Kidney (tissue), 14 donors: ENCODE measurements around the gene DAB1. TPM values are rescaled to one million over a fixed set of nuclear protein-coding genes. Genes with fewer than 3 reads are reported as not detected.

Experiments
- DNase-seq, 5 donors: peaks; one replicate each; pipeline ENCODE4 v3.0.0-alpha.2; 2013 to 2020
- FAIRE-seq: peaks from 2 replicates; lab custom pipeline; 2012; peaks lifted over from hg19 to GRCh38; lab: Jason Lieb, UNC
- H3K27ac ChIP-seq, 2 donors: one replicate each; pipeline ENCODE4 v1.7.0; 2013; ENCODE audit warnings: low read depth in 2 of 2, low read length in 2 of 2, inconsistent platforms in 1 of 2
- H3K27me3 ChIP-seq: one replicate; pipeline ENCODE4 v1.7.1; 2013; ENCODE audit warnings: low read length, inconsistent platforms; ENCODE audit not compliant: control insufficient read depth, insufficient read depth
- H3K36me3 ChIP-seq, 3 donors: one replicate each; pipeline versions ENCODE4 v1.7.0 to v1.7.1; 2013; ENCODE audit warnings: low read length in 3 of 3, control low read depth in 1 of 3, inconsistent platforms in 1 of 3; ENCODE audit not compliant: insufficient read depth in 3 of 3, control insufficient read depth in 2 of 3
- H3K4me1 ChIP-seq, 3 donors: one replicate each; pipeline versions ENCODE4 v1.7.0 to v1.7.1; 2013; ENCODE audit warnings: low read length in 3 of 3, inconsistent platforms in 1 of 3, low read depth in 1 of 3; ENCODE audit not compliant: control insufficient read depth in 2 of 3, insufficient read depth in 2 of 3
- H3K4me3 ChIP-seq, 3 donors: one replicate each; pipeline versions ENCODE4 v1.7.0 to v1.8.1; 2013; ENCODE audit warnings: low read length in 3 of 3, control low read depth in 1 of 3, inconsistent platforms in 1 of 3
- H3K9ac ChIP-seq, 3 donors: one replicate each; pipeline versions ENCODE4 v1.7.0 to v1.7.1; 2013; ENCODE audit warnings: low read length in 3 of 3, control low read depth in 1 of 3, inconsistent platforms in 1 of 3
- H3K9me3 ChIP-seq, 3 donors: one replicate each; pipeline versions ENCODE4 v1.7.0 to v1.7.1; 2013; ENCODE audit warnings: low read length in 3 of 3, control low read depth in 1 of 3, inconsistent platforms in 1 of 3; ENCODE audit not compliant: control insufficient read depth in 2 of 3, insufficient read depth in 1 of 3
- CTCF ChIP-seq: IDR thresholded peaks from 3 replicates; pipeline ENCODE4 v1.5.1; 2012; ENCODE audit warnings: mild to moderate bottlenecking, moderate library complexity, borderline replicate concordance; ENCODE audit not compliant: insufficient read depth; ENCODE audit errors: extremely low read depth
- intact Hi-C: fragments of 100-400 bp; cut with DNase I; formaldehyde crosslinking; loops from one replicate; pipeline ENCODE4 v1.11.1; 2022
- polyA plus RNA-seq: library from polyadenylated mRNA; stranded (reverse); fragments of 350-450 nt; fragmentation: Illumina TruSeq; extraction: RNeasy Lipid Tissue Mini Kit (QIAGEN cat#74804); gene quantifications from one replicate; pipeline ENCODE4 v1.2.3, GENCODE V29; 2014; ENCODE audit warnings: low read depth, low replicate concordance; ENCODE audit not compliant: insufficient read depth
- total RNA-seq: library from RNA; stranded (reverse); fragmentation: NEBNext Ultra II Directional; extraction: Animal tissue kit (Norgen Biotek cat#: 25700); gene quantifications from one replicate; pipeline ENCODE4 v1.2.1, GENCODE V29; 2021
- donor health status: control.
- donor health status: control.
- donor health status: control.
- donor health status: control.
- donor health status: control.
- donor health status: DM: yes; HTN: yes; CAD: no.
- donor health status: Normal renal cell carcinoma (clear cell type).

DAB1 gene
- total and polyA plus RNA-seq, 2 donors from 2014 or later: 2.3 TPM; not detected in 1

DNA sequence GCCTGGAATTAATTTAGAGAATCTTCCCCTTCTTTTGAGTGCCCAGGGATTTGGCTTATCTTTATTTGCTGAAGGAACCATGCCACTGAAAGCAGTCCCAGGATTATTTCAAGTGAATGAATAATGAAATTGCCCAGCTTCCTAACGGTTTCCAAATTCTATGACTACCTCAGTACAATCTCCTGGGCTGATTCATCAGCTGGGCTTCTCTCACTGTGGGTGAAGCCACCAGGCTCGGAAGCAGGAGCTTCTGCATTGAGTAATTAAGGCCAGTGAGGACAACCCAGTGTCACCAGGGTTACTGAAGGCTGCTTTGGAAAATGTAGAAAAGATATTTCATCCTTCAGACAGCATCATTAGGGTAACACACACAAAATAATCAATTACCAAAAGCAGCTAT is 169.8 kb downstream of the DAB1 start:
- TF ChIP-seq CTCF: no peak
- H3K4me3 ChIP-seq: no peak overlapping the region
- intact Hi-C loops: no loop called here

GRCh38 chr1:57252597-57253294 is 171.1 kb downstream of the DAB1 start:
- no peak overlapping the region for H3K4me3 ChIP-seq
- peaks cover 0 to 4% (median 2%) of the 10 kb centered on the region in 3 donors for H3K9me3 ChIP-seq
- H3K27ac ChIP-seq: no peak overlapping the region
- H3K9ac ChIP-seq: no peak overlapping the region
- H3K27me3 ChIP-seq: no peaks in the 10 kb centered on the region
- FAIRE-seq (no peak), DNase-seq (no peak)
- intact Hi-C loops: no loop called here
- no peaks in the 10 kb centered on the region for H3K36me3 ChIP-seq
- no peak for TF ChIP-seq CTCF
- no peaks in the 10 kb centered on the region for H3K4me1 ChIP-seq

More for the DNA sequence above, 169.8 kb downstream of the DAB1 start:
- DNase-seq: no peak
- no peaks in the 10 kb centered on the region for H3K27me3 ChIP-seq
- H3K36me3 ChIP-seq: no peaks in the 10 kb centered on the region
- H3K9ac ChIP-seq: no peak overlapping the region
- no peaks in the 10 kb centered on the region for H3K4me1 ChIP-seq
- no peak overlapping the region for H3K27ac ChIP-seq
- peaks cover 0 to 5% (median 2%) of the 10 kb centered on the region in 3 donors for H3K9me3 ChIP-seq
- FAIRE-seq: no peak

GRCh38 chr1:57250021-57250420 is 173.8 kb downstream of the DAB1 start:
- Histone ChIP-seq H3K27me3 (no peaks in the 10 kb centered on the region), H3K4me3 (no peak overlapping the region), H3K27ac (no peak overlapping the region), H3K9me3 (no peaks in the 10 kb centered on the region), H3K4me1 (no peaks in the 10 kb centered on the region), H3K9ac (no peak overlapping the region), H3K36me3 (no peaks in the 10 kb centered on the region)
- TF ChIP-seq CTCF: no peak
- FAIRE-seq (no peak), DNase-seq (no peak)
- intact Hi-C loops: no loop called here
